Activated T-cell treated with anti-CD3 and anti-CD28 coated beads, Interleukin-2, amount 50 U/mL, for 1 hour (primary cell): ENCODE measurements around the gene ATAD3B.
"Not testable (repeated sequence)": the region's sequence is repeated elsewhere in the genome, so short reads cannot be mapped to it uniquely, and the experiment has no call there.

Experiments
- DNase-seq: peaks from one replicate; pipeline ENCODE4 v3.0.0-alpha.2; 2020

Gene ATAD3B

GRCh38 chr1:1452882-1453281, 18.7 kb upstream of the ATAD3B start:
- DNase-seq, result no peak

GRCh38 chr1:1454286-1455056, 17.1 kb upstream of the ATAD3B start:
- not testable (repeated sequence) for DNase-seq

- DNase-seq, result no peak
Measured at GRCh38 chr1:1455366-1455884, 16.1 kb upstream of the ATAD3B start.

GRCh38 chr1:1455934-1456333, 15.6 kb upstream of the ATAD3B start:
- DNase-seq, result not testable (repeated sequence)

GRCh38 chr1:1456683-1457255, 14.8 kb upstream of the ATAD3B start:
- not testable (repeated sequence) for DNase-seq

GRCh38 chr1:1459156-1459555, 12.4 kb upstream of the ATAD3B start:
- not testable (repeated sequence) for DNase-seq

GRCh38 chr1:1459711-1460110, 11.9 kb upstream of the ATAD3B start:
- not testable (repeated sequence) for DNase-seq

- DNase-seq, result no peak
Measured at GRCh38 chr1:1460540-1461130, 10.9 kb upstream of the ATAD3B start.

DNA sequence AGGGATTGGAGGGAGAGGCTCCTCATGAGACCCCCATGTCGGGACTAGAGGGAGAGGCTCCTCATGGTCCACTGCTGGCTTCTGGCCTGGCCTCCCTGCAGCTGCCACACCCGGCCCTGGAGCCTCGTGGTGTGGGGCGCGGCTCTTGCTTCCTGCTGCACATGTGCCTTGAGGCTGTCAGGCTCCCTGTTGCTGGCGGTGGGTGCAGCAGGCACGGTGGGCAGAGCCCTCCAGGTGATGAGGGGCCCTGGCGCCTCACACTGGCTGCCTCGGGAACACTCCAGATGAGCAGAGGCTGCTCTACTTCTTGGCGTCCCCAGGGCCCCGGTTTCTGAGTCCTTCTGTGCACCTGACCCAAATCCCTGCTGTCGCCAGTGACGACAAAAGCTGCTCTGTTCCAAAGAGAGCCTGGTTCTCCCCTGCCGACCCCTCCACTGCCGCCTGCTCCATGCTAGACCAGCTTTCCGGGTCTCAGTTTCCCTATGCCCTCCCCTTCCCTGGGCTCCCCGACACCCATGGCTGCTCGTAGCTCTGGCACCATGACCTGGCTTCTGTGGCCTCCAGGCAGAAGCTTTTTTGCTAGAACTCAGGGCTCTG, 9.7 kb upstream of the ATAD3B start:
- no peak for DNase-seq

DNA sequence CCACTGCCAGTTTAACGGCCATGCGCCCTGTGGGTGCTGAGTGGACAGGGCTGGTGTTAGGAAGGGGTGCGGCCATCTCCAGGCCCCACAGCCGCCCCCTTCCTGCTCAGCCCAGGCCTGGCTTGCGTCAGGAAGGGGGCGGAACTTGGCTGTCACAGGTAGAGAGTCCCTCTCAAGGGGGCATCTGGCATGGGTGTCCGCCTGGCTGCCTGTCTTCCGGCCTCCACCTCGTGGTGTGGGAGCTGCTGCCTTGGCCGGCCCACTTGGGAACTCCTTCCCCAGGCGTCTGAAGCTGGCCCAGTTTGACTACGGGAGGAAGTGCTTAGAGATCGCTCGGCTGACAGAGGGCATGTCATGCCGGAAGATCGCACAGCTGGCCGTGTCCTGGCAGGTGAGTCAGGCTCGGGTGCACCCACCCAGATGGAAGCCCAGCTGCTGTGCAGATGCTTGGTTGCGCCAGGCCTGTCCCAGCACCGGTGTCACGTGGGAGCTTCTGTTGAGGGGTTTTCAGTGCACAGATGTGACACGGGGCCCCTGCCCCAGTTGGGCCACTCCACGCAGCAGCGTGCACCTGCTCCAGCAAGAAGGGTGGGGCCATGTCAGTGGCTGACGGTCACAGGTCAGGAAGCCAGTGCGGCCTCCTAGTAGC, 9.1 kb upstream of the ATAD3B start:
- no peak for DNase-seq

DNA sequence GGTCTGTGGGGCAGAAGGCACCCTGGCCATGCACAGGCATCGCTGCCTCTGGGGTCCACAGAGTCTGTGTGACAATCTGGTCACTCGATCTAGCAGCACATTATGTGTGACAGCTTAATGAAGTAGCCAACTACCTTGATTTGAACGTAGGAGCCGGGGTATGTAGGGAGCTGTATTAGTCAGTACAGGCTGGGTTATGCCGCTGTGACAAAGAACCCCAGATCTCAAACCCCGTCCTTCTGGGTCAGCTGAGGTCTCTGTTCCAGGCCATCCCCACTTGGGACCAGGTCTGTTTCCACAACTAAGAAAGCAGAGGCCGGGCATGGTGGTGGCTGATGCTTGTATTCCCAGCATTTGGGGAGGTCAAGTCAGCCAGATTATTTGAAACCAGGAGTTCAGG, 8.3 kb upstream of the ATAD3B start:
- no peak for DNase-seq

DNA sequence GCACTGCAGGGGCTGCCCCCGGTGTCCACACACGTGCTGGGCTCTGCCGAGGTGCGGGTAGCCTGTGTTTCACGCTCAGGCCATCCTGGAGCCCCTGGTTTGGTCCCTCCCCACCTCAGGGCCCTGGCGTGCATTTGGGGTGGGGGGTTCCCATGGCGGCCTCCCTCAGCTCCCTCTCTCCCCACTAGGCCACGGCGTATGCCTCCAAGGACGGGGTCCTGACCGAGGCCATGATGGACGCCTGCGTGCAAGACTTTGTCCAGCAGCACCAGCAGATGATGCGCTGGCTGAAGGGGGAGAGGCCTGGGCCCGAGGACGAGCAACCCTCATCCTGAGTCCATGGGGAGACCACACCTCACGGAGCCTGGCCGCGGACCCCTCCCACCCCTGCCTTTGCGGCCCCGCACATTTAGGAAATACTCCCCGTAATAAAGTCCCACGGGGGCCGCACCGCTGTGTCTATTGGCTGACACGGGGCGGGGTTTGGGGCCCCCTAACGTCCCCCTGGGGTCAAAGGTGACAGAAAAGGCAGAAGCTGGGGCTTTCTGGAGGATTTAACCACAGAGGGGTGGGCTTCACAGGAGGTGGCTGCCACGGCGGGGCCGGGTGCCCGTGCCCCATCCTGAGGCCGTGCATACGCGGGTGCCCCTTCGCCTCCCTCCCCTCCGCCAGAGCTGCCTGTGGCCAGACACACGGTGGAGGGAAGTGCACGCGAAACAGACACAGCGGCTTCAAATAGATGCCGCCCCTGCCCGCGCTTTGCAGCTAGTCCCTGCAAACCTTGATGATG, 3.2 kb upstream of the ATAD3B start:
- not testable (repeated sequence) for DNase-seq

- peak; percentile 32 for DNase-seq
Measured at GRCh38 chr1:1470626-1471388, 758 bp upstream of the ATAD3B start.

DNA sequence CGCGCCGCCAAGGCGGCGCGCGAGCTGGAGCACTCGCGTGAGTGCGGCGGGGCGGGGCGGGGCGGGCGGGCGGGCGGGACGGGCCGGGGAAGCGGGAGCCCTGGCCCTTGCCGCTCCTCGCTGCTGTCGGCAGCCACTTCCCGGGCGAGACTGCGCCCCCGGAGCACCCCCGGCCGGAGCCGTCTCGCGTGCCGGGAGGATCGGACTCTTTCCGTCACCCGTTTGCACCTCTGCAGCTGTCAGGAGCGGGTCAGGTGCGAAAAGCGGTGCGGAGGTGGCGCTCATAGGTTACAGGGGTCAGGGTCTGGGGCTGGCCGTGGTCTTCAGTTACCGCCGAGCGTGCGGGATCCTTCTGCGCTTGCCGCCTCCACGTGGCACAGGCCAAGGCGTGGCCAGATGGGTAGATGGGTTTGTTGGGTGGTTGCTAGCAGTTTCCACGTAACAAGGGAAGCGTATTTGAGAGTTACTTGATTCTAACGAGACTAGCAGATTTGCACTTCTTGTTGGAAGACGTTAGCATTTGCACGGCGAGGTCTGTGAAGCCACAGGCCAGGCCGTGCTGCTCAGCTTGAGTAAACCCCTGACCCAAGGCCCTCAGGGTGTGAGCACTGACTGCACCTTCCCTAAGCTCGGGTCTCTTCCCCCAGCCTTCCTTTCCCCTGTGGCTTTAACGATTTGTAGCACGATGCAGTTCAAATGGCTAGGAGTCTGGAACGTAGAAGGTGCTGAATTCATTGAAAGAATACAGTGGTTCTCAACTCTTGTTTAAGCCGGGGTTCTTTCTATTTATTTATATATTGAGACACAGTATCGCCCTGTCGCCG, 700 bp downstream of the ATAD3B start:
- peak; percentile 47 for DNase-seq

- DNase-seq, result not testable (repeated sequence)
Measured at GRCh38 chr1:1476011-1476410, 4.4 kb downstream of the ATAD3B start.

DNA sequence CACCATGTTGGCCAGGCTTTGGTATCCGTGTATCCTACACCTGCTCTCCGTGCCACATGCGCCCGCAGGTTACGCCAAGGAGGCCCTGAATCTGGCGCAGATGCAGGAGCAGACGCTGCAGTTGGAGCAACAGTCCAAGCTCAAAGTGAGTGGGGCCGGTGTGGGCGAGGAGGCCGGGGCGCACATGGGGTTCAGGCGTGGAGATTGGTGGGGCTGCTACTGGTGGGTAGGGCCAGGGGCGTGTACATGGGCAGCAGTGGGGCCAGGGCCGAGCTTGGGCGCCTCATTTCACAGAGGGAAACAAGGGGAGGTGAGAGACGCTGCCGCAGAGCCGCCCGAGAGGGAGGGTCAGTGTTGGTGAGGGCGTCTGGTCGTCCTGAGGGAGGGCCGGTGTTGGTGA, 5.6 kb downstream of the ATAD3B start:
- DNase-seq, result no peak

GRCh38 chr1:1479547-1480487, 8.3 kb downstream of the ATAD3B start:
- DNase-seq, result no peak

GRCh38 chr1:1480488-1480867, 8.9 kb downstream of the ATAD3B start:
- not testable (repeated sequence) for DNase-seq

DNA sequence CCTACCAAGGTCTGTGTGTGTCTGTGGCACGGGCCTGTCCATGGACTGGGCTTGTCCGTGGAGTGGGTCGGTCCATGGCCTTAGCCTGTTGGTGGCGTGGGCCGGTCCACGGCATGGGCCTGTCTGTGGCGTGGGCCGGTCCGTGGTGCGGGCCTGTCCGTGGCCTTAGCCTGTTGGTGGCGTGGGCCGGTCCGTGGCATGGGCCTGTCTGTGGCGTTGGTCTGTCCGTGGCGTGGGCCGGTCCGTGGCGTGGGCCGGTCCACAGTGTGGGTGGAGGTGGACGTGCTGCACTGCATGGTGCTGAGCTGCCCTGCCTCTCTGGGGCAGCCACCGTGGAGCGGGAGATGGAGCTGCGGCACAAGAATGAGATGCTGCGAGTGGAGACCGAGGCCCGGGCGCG, 10.2 kb downstream of the ATAD3B start:
- not testable (repeated sequence) for DNase-seq
